ENCODE data around the gene FOXR2. TPM values are rescaled to one million over a fixed set of nuclear protein-coding genes. Genes with fewer than 3 reads are reported as not detected.

Gene FOXR2, protein sequence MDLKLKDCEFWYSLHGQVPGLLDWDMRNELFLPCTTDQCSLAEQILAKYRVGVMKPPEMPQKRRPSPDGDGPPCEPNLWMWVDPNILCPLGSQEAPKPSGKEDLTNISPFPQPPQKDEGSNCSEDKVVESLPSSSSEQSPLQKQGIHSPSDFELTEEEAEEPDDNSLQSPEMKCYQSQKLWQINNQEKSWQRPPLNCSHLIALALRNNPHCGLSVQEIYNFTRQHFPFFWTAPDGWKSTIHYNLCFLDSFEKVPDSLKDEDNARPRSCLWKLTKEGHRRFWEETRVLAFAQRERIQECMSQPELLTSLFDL
- total RNA-seq: not detected in 2 replicates

- DNase-seq (ENCODE audit: extremely low read depth, low read depth, low spot score): no peak
These were observed at the start of gene FOXR2 for GRCh38 chrX:55623100-55623499. TSS of gene FOXR2 (plus strand) at chrX:55623400. CDS start at chrX:55623712, 312 bp downstream.

DNA sequence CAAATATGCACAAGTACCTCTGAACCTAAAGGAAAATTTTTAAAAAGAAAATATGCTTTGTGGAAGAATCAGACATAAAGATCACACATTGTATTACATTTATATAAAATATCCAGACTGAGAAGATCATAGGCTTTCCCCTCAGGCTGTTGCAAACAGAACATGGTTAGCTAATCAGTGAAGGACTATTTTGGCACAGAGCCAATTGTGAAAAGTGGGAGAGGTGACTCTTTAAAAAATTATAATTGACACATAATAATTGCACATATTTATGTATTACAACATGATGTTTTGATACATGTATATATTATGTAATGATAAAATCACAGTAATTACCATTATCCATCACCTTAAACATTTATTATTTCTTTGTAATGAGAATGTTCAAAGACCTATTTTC lies 44.1 kb upstream of the FOXR2 start:
- DNase-seq (ENCODE audit: extremely low read depth, low read depth, low spot score): no peak

- no peak for DNase-seq (ENCODE audit: extremely low read depth, low read depth, low spot score)
These were observed 40.8 kb upstream of the FOXR2 start for GRCh38 chrX:55582447-55582846.

DNA sequence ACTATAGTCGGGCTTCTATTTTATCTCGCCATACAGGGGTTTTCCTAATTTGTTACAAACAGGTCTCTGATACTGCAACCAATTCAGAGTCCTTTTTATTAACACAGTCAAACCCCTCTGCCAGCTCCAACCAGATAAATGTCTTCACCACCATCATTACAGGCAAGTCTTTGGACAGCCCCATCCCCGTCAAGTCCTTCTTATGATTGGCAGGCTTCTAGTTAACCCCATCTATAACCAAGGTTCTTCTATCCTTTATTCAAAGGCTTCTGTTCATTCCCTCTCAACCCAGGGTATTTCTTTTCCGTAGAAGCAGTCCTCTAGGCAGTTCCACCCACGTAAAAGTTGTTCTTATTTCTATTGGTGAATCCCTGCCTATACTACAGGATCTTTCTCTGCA lies 29.9 kb upstream of the FOXR2 start:
- DNase-seq (ENCODE audit: extremely low read depth, low read depth, low spot score): no peak

- no peak for DNase-seq (ENCODE audit: extremely low read depth, low read depth, low spot score)
These were observed 29.4 kb upstream of the FOXR2 start for GRCh38 chrX:55593756-55594257.

DNA sequence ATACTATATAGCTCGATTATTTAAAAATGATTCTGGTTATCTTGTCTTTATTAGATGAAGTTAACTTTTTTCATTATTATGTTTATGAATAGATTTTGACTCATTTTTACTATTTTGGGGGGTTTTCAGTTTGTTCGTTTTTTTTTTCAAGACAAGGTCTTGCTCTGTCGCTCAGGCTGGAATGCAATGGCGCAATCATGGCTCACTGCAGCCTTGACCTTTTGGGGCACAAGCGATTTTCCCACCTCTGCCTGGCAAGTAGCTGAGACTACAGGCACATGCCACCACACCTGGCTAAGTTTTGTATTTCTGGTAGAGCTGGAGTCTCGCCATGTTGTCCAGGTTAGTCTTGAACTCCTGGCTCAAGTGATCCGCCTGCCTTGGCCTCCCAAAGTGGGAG lies 24.9 kb upstream of the FOXR2 start:
- DNase-seq (ENCODE audit: extremely low read depth, low read depth, low spot score): no peak

DNA sequence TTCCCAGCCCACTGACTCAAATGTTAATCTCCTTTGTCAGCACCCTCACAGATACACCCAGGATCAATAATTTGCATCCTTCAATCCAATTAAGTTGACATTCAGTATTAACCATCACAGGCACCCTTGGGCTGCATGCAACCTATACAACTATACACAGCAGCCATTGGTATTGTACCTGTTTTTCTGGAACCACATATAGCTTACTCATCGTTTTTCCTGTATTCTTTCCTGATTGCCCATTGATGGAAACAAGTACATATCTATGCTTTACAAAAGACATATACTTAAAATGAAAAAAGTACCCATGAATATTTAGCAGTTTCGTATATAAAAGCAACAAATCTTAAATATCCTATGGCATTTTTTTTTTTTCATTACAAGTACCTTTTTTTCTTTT lies 3.7 kb upstream of the FOXR2 start:
- DNase-seq (ENCODE audit: extremely low read depth, low read depth, low spot score): no peak

DNA sequence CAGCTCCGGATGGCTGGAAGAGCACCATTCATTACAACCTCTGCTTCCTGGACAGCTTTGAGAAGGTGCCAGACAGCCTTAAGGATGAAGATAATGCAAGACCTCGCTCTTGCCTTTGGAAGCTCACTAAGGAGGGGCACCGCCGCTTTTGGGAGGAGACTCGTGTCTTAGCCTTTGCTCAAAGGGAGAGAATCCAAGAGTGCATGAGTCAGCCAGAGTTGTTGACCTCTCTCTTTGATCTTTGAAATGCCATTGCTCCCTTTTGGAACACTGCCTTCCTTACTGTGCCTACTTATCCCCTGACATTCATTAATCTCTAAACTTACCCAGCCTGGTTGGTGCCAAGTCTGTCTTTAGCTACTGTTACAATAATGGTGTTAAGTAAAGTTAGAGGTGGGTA lies 1.2 kb downstream of the FOXR2 start:
- DNase-seq (ENCODE audit: extremely low read depth, low read depth, low spot score): no peak

GRCh38 chrX:55636109-55636508 lies 12.9 kb downstream of the FOXR2 start:
- DNase-seq (ENCODE audit: extremely low read depth, low read depth, low spot score): no peak

DNA sequence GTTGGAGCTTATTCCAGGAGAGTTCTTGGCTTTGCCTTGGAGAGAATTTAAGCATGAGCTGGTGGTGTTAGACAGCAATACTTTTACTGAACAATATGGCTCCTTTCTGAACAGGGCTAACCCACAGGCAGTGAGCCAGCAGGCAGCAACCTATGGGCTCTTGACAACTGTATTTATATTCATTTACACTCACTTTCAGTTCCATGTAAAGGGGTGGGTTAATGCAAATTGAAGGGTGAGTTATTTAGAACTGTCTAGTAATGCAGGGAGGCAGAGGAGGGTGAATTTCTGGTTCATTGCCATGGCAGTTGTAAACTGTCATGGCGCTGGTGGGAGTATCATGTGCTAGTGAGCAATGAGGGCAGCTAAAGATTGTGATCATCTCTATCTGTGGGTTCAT lies 15.7 kb downstream of the FOXR2 start:
- no peak for DNase-seq (ENCODE audit: extremely low read depth, low read depth, low spot score)

DNA sequence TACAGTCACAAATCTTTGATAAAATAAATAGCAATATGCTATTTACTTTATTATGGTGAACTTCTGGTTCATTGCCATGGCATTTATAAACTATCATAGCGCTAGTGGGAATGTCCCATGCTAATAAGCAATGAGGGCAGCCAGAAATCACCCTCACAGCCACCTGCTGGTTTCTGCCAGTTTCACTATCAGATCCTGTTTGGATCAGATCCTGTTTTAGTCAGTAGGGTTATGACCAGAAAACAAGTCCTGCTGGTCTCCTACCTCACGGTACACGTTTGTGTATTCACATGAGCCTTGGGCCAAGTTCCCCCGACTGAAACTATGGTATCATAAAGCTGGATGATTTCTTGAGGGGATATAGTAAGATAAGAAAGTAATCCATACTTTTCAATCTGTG lies 17.7 kb downstream of the FOXR2 start:
- no peak for DNase-seq (ENCODE audit: extremely low read depth, low read depth, low spot score)

DNA sequence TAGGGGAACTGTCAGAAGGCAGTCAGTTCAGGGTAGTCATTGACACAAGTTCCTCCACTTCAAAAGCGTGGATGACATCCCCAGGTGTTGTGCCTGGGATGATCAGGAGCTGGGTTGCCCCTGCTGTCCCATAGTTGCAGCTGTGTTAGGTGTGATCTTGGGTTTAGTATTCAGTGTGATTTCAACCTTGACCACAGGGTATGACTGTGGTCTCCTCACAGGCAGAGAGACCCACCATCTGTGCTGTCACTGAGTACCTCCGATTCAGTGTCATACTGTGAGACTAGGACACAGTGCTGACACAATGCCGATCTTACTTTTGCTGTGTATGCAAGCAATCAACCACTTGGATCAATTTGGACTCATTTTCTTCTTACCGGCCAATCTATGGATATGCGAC lies 25.2 kb downstream of the FOXR2 start:
- DNase-seq (ENCODE audit: extremely low read depth, low read depth, low spot score): no peak

- DNase-seq (ENCODE audit: extremely low read depth, low read depth, low spot score): no peak
These were observed 36.7 kb downstream of the FOXR2 start for GRCh38 chrX:55659931-55660330.

DNA sequence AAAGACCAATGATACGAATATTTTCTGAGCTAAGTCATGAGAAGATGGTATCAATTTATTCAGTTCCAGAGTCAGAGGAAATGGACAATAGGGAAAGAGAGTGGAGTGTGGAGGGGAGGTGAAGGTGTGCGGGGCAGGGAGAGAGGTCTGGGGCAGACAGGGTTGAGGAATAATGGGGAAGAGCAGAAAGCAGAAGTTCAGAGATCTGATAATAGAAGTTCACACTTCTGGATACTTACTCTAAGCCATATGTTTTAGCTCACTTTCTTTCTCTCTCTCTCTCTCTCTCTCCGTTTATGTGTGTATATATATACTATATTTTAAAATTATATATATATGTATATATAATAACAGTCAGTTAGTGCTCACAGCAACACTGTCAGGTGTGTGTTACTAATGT lies 40.4 kb downstream of the FOXR2 start:
- no peak for DNase-seq (ENCODE audit: extremely low read depth, low read depth, low spot score)

GRCh38 chrX:55668084-55668483 lies 44.9 kb downstream of the FOXR2 start:
- no peak for DNase-seq (ENCODE audit: extremely low read depth, low read depth, low spot score)

Other genes starting within 250 kb of the FOXR2 start
- 23.8 and 27.7 TPM in 2 replicates for gene MAGEH1, start 171.3 kb upstream of the FOXR2 start, total RNA-seq
- gene USP51, start 133.6 kb upstream of the FOXR2 start, total RNA-seq: 0.92 and 0.93 TPM in 2 replicates
- 18.5 and 67.5 TPM in 2 replicates for gene RRAGB, start 94.3 kb downstream of the FOXR2 start, total RNA-seq